Peyer's patch (tissue), 4 donors: Measurements from ENCODE around the gene ACAA2. TPM values are rescaled to one million over a fixed set of nuclear protein-coding genes. Genes with fewer than 3 reads are reported as not detected.

Source experiments
- DNase-seq, 3 donors: peaks; one replicate each; pipeline ENCODE4 v3.0.0-alpha.2; 2017 to 2019
- H3K27ac ChIP-seq, 4 donors: fragments of 200-600 bp; sonication (generic); one replicate each; pipeline ENCODE4 v1.5.1; 2016 to 2019
- H3K27me3 ChIP-seq, 2 donors: fragments of 200-600 bp; sonication (generic); one replicate each; pipeline ENCODE4 v1.5.1; 2019
- H3K36me3 ChIP-seq, 3 donors: fragments of 200-600 bp; sonication (generic); one replicate each; pipeline ENCODE4 v1.5.1; 2016 to 2019
- H3K4me1 ChIP-seq, 4 donors: fragments of 200-600 bp; sonication (generic); one replicate each; pipeline ENCODE4 v1.5.1; 2016 to 2019
- H3K4me3 ChIP-seq, 4 donors: fragments of 200-600 bp; sonication (generic); 1 replicate in 3 of 4; 2 replicates in 1 of 4; pipeline ENCODE4 v1.5.1; 2016 to 2019; ENCODE audit warnings: mild to moderate bottlenecking in 1 of 4
- H3K9me3 ChIP-seq, 4 donors: fragments of 200-600 bp; sonication (generic); one replicate each; pipeline ENCODE4 v1.5.1; 2016 to 2019; ENCODE audit warnings: mild to moderate bottlenecking in 1 of 4
- CTCF ChIP-seq, 6 experiments: fragments of 450-650 bp in 4 of 6; fragments of 200-600 bp in 2 of 6; sonication (generic) in 1 of 6; IDR thresholded peaks; one replicate each; pipeline ENCODE4 v1.5.1; 2017 to 2019; ENCODE audit warnings: antibody characterized with exemption in 6 of 6, mild to moderate bottlenecking in 3 of 6, moderate library complexity in 1 of 6
- POLR2A ChIP-seq, 2 donors: fragments of 450-650 bp; IDR thresholded peaks; one replicate each; pipeline ENCODE4 v1.5.1; 2017; ENCODE audit warnings: antibody characterized with exemption in 2 of 2, mild to moderate bottlenecking in 2 of 2, moderate library complexity in 2 of 2
- total RNA-seq, 4 donors: library from RNA; depleted of rRNA; stranded (reverse); fragments of >200 nt; gene quantifications; one replicate each; pipeline ENCODE4 v1.1.0, GENCODE V29; 2016

ACAA2 gene
- total RNA-seq, 4 donors from 2014 or later = 97.4 to 257 (median 143) TPM

- H3K27ac ChIP-seq = no peak overlapping the region
- no peaks in the 10 kb centered on the region for H3K9me3 ChIP-seq
- H3K36me3 ChIP-seq = peaks cover 0 to 55% (median 0%) of the 10 kb centered on the region in 3 donors
- TF ChIP-seq POLR2A (IDR thresholded peaks at IDR 0.05) (no peak), CTCF (IDR thresholded peaks at IDR 0.05) (no peak)
- H3K27me3 ChIP-seq = no peaks in the 10 kb centered on the region
- no peak for DNase-seq
- H3K4me1 ChIP-seq = peaks cover 0 to 12% (median 0%) of the 10 kb centered on the region in 4 donors
- H3K4me3 ChIP-seq = no peak overlapping the region
These were observed 31.6 kb upstream of the ACAA2 start for GRCh38 chr18:49844903-49845302.

- DNase-seq = no peak
- peaks cover 0 to 14% (median 0%) of the 10 kb centered on the region in 4 donors for H3K4me1 ChIP-seq
- no peak overlapping the region for H3K27ac ChIP-seq
- TF ChIP-seq POLR2A (IDR thresholded peaks at IDR 0.05) (no peak), CTCF (IDR thresholded peaks at IDR 0.05) (no peak)
- no peaks in the 10 kb centered on the region for H3K27me3 ChIP-seq
- H3K4me3 ChIP-seq = no peak overlapping the region
- no peaks in the 10 kb centered on the region for H3K9me3 ChIP-seq
- peaks cover 0 to 64% (median 0%) of the 10 kb centered on the region in 3 donors for H3K36me3 ChIP-seq
These were observed 30.7 kb upstream of the ACAA2 start for GRCh38 chr18:49843778-49844625.

DNA sequence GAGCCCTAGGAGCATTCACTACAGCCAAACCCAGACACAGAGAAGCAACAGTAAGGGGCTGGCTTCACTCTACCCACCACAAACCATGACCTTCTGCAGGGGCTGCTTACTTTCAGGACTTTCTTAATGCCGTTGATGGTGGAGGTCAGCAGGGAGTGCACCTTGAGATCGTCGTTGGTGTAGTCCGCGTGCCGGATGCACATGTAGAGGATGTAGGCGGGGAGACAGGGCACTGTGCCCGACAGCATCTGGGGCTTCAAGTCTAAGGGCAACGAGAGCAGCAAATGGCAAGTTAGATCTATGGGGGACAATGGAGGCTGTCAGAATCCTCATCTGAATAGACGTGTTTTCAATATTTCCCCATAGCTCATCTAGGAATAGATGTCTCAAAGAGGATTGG, 29.8 kb upstream of the ACAA2 start:
- Histone ChIP-seq H3K4me3 (no peak overlapping the region), H3K36me3 (peaks cover 0 to 70% (median 0%) of the 10 kb centered on the region in 3 donors), H3K9me3 (no peaks in the 10 kb centered on the region), H3K27ac (no peak overlapping the region), H3K27me3 (no peaks in the 10 kb centered on the region), H3K4me1 (peaks cover 0 to 15% (median 0%) of the 10 kb centered on the region in 4 donors)
- DNase-seq = no peak
- TF ChIP-seq CTCF (IDR thresholded peaks at IDR 0.05) (no peak), POLR2A (IDR thresholded peaks at IDR 0.05) (no peak)

- TF ChIP-seq CTCF (IDR thresholded peaks at IDR 0.05) (no peak), POLR2A (IDR thresholded peaks at IDR 0.05) (no peak)
- H3K4me3 ChIP-seq = no peak overlapping the region
- H3K9me3 ChIP-seq = no peaks in the 10 kb centered on the region
- H3K4me1 ChIP-seq = peaks cover 0 to 12% (median 0%) of the 10 kb centered on the region in 4 donors
- H3K27me3 ChIP-seq = no peaks in the 10 kb centered on the region
- H3K27ac ChIP-seq = no peak overlapping the region
- peaks cover 0 to 73% (median 0%) of the 10 kb centered on the region in 3 donors for H3K36me3 ChIP-seq
- no peak for DNase-seq
These were observed 29.3 kb upstream of the ACAA2 start for GRCh38 chr18:49842656-49843055.

- no peak overlapping the region for H3K27ac ChIP-seq
- H3K36me3 ChIP-seq = peaks cover 0 to 75% (median 0%) of the 10 kb centered on the region in 3 donors
- peaks cover 0 to 11% (median 0%) of the 10 kb centered on the region in 4 donors for H3K4me1 ChIP-seq
- no peak for TF ChIP-seq POLR2A (IDR thresholded peaks at IDR 0.05)
- no peak for TF ChIP-seq CTCF (IDR thresholded peaks at IDR 0.05)
- no peak overlapping the region for H3K4me3 ChIP-seq
- DNase-seq = no peak
- no peaks in the 10 kb centered on the region for H3K27me3 ChIP-seq
- H3K9me3 ChIP-seq = no peaks in the 10 kb centered on the region
These were observed 28.2 kb upstream of the ACAA2 start for GRCh38 chr18:49841236-49842217.
